Measurements from ENCODE around the gene CEP70. TPM values are rescaled to one million over a fixed set of nuclear protein-coding genes. Genes with fewer than 3 reads are reported as not detected.

CEP70 gene
- total RNA-seq, 1 experiment from 2014 or later = 32.6 TPM

GRCh38 chr3:138474163-138474562, 119.9 kb downstream of the CEP70 start:
- no peak overlapping the region for H2BK120ac ChIP-seq (ENCODE audit: low read depth, low read length, poor library complexity, severe bottlenecking)
- Mint-ChIP-seq H3K36me3 (ENCODE audit: insufficient read depth in 1 of 3, low read depth in 3 of 3) (peaks cover 0 to 8% (median 2%) of the 10 kb centered on the region in 3 experiments; a peak in 5 of 7 replicates), H3K4me3 (no peak overlapping the region), H3K27ac (no peak overlapping the region), H3K4me1 (no peaks in the 10 kb centered on the region), H3K9me3 (no peaks in the 10 kb centered on the region), H3K27me3 (ENCODE audit: low read depth) (no peaks in the 10 kb centered on the region)
- no peak overlapping the region for H2BK5ac ChIP-seq (ENCODE audit: insufficient read length, low read length)
- no peak overlapping the region for H3K4ac ChIP-seq (ENCODE audit: low read depth, low read length)
- H3K56ac ChIP-seq (ENCODE audit: insufficient read length, low read depth, low read length) = no peak overlapping the region
- H3K9me3 ChIP-seq (ENCODE audit: control insufficient read depth, low read depth, low read length) = no peaks in the 10 kb centered on the region
- H3K4me1 ChIP-seq (ENCODE audit: insufficient read depth, low read length) = no peaks in the 10 kb centered on the region
- H3K4me2 ChIP-seq (ENCODE audit: insufficient read depth, insufficient read length, low read length) = no peak overlapping the region
- H3T11ph ChIP-seq (ENCODE audit: low read length) = no peak overlapping the region
- no peak overlapping the region for H2BK15ac ChIP-seq (ENCODE audit: low read depth, low read length)
- no peak overlapping the region for H3K27ac ChIP-seq (ENCODE audit: insufficient read length, low read depth, low read length)
- no peak overlapping the region for H3K14ac ChIP-seq (ENCODE audit: insufficient read depth, low read length)
- peaks cover 2% of the 10 kb centered on the region for H3K23me2 ChIP-seq (ENCODE audit: insufficient read length, low read depth, low read length, poor library complexity, severe bottlenecking)
- H2BK12ac ChIP-seq (ENCODE audit: insufficient read length, low read depth, low read length) = no peak overlapping the region
- H3K9ac ChIP-seq (ENCODE audit: extremely low read depth, insufficient read length, low read length) = no peak overlapping the region
- H4K20me1 ChIP-seq (ENCODE audit: control insufficient read depth, insufficient read depth, insufficient read length) = no peaks in the 10 kb centered on the region
- H3K23ac ChIP-seq (ENCODE audit: insufficient read length, low read depth, low read length) = no peak overlapping the region
- TF ChIP-seq CTCF (conservative IDR thresholded peaks at IDR 0.05) = no peak
- no peak overlapping the region for H2AK5ac ChIP-seq (ENCODE audit: insufficient read length, low read length)
- H2AFZ ChIP-seq (ENCODE audit: low read length) = no peak overlapping the region
- H4K8ac ChIP-seq (replicated peaks; ENCODE audit: insufficient read length, low read depth, low read length) = no peak overlapping the region
- no peak overlapping the region for H4K91ac ChIP-seq (ENCODE audit: insufficient read length, low read depth, low read length)
- H3K27me3 ChIP-seq (ENCODE audit: insufficient read depth, low read length) = no peaks in the 10 kb centered on the region
- H3K79me1 ChIP-seq (ENCODE audit: insufficient read depth, low read depth, low read length, poor library complexity, severe bottlenecking) = no peaks in the 10 kb centered on the region
- no peak for DNase-seq
- H3K18ac ChIP-seq (ENCODE audit: insufficient read length, low read depth, low read length) = no peak overlapping the region
- H3K79me2 ChIP-seq (ENCODE audit: insufficient read depth, low read length) = no peaks in the 10 kb centered on the region
- no peak overlapping the region for H4K5ac ChIP-seq (ENCODE audit: insufficient read length, low read depth, low read length)
- no CpG with 5 or more reads among the region's 6 CpGs for WGBS (ENCODE audit: extremely low coverage, insufficient read length, low lambda C conversion rate)
- H2BK20ac ChIP-seq (ENCODE audit: low read depth, low read length, poor library complexity, severe bottlenecking) = no peak overlapping the region

Measured in H9 (cell line).